H4 (cell line): ENCODE results near the gene ACACA. TPM values are rescaled to one million over a fixed set of nuclear protein-coding genes. Genes with fewer than 3 reads are reported as not detected.

Experiments used
- DNase-seq: peaks from one replicate; pipeline ENCODE4 v3.0.0-alpha.2; 2015; ENCODE audit warnings: low spot score
- total RNA-seq: library from RNA; depleted of rRNA; stranded (reverse); fragments of >200 nt; shearing (Covaris generic); gene quantifications from 2 replicates; pipeline ENCODE4 v1.2.3, GENCODE V29; 2014

The ACACA gene
- total RNA-seq, 1 experiment from 2014 or later: 27.6 TPM

DNA sequence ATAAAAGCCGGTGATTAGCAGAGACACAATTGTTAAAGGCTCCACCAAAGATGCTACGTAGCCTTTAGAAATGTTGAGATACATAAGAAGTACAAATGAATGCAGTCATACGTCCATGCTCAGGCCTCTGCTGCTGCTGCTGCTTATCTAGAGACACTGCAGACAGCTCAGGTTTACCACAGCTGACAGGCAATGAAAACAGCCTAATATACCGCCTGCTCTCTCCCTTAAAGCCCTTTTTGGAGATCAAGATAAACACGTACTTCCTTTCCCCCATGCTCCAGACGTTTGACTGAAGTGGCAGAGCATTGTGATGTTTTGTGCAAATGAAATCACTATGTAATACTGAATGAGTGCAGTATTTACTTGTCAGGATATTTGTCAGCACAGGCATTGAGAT is 272.6 kb downstream of the ACACA start:
- no peak for DNase-seq

DNA sequence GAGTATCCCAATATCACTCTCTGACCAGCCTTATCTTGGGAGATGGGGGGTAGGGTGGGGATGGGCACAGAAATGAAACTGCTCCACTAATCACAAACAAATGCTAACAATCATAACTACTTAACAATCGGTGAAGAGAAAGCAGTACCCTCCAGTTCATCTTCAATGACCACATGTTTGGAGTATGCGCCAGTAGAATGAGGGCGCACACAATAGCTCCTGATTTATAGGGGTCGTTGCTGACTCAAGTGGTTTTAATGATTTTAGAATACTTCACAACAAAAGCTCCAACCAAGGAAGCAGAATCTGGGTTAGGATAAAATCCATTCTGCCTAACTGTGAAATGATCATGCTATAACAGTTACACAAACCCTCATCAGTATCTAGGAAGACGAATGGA is 273.5 kb downstream of the ACACA start:
- no peak for DNase-seq

DNA sequence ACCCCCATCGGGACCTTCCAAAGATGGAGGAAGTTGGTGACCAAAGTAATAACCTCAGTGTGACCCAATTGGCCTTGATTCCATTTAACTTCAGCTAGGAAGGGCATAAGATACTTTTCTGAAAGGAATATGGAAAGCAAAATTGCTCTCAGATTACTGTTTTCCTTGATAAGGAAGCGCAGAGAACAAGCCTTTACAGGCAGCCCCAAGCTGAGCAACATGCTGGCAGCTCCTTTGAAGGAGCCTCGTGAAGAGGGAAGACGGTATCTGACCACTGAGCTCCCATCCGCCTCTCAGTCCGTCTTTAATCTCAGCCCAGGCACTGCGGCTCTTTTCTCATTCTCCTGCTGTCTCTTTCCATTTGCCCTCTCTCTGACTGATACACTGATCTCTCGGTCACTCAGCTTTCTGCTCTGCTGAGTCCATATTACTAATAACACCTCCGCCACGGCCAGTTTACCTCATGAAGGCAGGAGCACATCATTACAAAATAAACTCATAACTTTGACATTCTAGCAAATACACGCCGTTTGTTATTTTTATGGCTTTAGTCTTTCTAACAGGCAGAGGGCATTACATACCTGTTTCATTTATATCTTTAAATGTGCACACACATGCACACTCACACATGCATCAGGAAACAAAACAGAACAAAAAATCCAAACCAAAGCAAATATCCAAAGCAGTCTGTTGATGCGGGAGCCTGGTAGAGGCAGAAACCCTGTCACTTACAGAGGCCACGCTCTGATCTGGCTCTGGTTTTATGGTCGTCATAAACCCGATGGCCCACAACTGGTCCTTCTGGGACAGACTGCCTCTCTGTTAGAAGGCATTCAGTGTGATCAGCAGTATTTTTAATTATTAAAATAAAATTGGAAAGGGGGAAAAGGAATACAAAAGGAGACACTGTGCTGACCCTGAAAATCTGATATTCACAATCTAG is 274.7 kb downstream of the ACACA start:
- DNase-seq: no peak

DNA sequence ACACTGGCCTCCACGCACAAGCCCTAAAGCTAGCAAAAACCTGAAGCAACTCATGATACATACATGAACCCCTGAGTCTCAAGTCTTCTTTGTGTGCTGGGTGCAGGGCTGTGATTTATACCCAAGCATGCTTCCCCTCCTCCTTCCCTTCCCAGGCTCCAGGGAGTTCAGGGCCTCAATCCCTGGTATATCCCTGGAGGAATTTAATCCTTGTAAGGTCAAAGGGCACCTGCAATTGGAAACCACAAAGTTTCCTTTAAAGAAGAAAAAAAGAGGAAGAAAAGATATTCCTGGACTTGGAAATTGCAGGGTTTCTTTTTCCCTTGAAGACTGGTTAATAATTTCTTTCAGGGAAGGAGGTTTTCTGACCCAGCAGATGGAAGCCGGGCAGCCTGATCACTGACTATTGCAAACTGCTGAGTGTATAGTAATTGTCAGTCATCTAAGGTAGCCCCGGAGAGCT is 275.6 kb downstream of the ACACA start:
- no peak for DNase-seq

DNA sequence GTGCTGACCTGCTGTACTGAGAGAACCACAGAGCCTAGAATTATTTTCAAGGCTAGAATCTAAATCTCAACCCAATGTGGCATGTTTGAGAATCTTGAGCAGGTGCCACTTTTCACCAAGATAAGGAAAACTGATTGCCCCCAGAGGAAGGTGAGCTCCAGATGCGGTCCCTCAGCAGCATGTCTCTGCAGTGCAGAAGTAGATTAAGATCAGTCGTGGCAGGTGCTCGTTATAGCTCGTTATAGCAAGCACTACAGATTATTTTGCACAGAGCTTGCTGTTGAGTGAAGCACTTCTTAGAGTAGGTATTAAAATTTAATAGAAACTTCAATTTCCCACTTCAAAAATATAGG is 281.8 kb downstream of the ACACA start:
- no peak for DNase-seq

DNA sequence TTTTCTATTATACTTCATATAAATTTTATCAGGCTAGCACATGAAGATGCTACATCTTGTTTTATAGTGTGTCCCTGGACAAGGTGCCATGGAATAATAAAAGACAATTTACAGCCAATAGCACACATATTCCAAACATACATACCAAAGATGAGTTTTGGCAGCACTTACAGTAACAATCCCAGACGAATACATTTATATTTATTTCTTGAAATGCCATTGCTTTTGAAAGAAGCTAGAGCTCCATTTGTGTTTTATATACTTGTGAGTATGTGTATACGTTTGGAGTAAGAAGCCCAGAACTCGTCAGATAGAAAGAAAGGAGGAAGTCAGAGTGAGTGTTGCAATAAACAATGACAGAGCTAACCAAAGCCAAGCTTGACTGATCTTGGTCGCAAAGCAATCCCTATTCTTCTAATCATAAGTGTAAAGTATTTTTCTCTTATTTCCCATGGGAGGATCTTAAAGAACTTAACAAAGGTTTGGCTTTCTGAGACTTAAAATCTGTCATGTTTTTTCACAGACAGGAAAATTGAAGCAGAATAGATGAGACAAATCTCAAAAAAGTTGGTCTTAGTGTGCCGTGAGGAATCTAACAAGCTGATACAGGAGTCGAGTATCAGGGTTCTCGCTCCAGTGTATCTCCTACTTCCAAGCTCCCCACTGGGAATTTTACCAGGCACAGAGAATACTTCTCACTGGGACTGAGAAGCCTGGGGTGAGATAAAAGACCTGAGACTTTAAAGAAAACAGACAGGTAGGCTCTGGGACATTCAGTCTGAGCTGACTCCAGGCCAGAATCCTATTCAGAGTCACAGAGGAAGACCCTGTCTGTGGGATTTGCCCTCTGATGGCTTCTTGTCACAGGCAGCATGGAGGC is 282.5 kb downstream of the ACACA start:
- no peak for DNase-seq

DNA sequence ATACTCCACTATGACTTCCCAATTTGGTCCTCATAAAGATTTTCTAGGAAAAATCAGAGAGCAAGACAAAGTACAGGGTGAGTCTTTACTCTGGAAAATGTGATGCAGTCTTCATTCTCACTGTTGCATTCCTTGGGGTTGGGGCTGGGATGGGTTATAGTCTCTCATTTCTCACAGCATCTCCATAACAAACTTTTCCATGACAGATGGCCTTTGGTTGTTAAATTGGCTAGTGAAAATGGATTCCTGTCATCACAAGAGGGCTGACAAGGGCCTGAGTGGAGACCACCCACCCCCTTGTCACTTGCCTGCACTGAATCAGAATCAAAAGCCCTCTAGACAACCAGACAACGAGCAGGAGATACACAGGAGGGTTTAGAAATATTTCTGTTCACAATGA is 283.2 kb downstream of the ACACA start:
- no peak for DNase-seq

DNA sequence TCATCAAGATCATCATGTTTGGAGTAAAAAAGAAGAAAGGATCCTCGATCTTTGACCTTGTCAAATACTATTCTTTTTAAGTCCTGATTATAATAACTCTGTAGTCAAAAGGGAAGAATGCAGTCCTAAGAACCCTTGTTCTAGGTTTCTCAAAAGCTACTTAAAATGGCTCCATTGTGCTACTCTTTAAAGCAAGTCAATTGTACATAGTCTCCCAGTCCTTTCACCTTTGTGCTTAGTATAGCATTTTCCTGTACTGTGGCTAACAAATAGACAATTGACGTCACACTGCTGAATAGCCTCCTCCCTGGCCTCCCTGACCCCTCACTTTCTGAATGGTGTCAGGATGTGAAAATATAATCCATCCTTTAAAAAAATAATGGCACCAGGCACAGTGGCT is 285.0 kb downstream of the ACACA start:
- DNase-seq: no peak

DNA sequence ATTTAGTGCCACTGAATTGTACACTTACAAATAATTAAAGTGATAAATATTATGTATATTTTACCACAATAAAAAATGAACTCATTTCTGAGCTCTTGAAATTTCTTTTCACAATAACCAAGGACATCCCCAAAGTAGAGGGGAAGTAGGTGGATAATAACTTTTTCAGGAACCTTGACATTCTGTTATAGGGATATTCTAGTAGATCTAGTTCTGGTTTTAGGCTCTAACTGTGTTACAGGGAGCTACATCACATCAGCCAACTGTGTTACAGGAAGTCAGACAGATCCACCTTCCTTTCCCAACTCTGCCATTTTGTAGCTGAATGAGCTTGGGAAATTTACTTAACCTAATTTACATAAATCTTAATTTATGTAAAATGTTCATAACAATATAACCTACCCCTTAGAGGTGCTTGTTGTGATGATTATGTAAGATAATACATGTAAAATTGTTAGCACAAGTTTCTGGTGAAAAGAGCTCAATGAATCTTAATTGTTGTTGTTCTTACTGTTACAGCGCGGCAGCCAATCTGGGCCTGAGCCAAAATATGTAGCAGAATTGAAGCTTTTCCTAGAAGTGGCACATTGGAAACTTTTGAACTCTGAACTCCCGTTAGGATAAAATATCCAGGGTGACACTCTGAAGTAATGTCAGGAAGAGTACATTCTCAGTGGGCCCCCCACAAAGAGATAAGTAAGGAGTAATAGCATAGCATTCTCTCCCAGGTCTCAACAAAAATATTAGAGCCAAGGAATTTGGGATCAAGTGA is 288.1 kb downstream of the ACACA start:
- no peak for DNase-seq

DNA sequence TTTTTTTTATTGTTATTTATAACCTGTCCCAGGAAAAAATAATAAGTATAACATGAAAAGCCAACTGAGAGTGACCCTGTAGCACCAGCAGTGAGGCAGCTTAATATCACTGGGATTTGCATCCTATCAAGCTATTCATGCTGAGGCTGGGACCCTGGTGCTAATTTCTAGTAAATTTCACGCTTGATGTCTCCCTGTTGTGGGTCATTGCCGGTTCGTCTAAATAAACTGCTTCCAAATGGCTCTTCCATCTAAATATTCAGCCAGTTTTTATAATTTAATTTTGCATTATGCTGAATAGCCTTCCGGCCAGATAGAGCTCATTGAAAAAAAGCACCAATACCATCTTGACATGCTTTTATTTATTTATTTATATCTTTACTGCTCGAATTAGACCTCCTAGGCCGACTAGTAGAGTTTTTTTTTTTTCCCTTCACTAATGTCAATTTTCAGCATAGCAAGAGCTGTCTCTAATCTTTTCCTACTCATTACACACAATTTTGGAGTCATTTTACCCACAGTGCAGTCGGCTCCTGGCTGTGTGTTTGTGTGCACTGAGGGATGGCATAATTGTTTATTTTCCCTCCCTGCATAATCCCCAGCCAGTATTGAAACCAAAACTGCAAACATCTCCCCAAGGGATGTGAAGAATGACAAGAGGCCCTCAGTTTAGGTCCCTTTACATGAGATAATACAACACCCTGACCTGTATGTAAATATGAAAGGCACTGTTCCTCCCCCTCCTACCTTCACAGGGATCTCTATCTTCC is 289.1 kb downstream of the ACACA start:
- peak; percentile 19 for DNase-seq

DNA sequence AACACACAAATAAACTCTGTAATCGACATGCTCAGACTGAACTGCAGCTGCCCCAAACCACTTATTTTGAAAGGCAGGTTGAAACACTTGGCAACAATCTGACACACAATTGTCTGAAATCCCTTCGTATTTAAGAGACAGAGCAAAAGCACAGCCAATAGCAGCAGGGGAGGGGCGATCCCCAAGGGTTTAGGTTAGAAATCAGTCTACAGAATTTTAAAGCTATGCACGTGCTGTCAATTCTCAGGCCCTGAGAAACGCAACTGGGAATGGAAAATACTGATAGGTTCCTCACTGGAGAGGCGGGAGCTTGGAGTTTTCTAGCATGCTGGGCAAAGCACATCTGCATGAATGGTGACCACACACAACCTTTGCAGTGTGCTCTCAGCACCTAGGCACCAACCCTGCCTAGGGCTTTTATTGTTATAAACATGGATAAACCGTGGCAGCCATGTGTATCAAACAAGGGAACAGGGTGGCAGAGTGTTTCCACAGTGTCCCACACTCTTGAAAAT is 289.9 kb downstream of the ACACA start:
- DNase-seq: no peak

DNA sequence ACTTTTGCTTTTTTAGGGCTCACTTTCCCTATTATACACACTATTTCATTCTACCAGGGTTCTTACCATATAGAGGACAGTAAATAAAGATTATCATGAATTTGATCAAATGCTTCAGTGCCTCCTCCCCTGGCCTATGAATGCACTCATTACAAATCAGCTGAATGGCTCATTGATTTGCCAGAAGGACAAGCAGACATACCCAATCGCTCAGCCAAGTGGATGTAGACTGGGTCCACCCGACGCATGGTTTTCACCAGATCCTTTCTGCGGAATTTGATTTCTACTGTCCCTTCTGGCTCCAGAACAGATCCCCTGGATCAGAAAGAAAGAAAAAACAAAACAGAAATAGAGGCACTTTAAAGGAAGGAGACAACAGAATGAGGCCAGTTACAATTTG is 295.3 kb downstream of the ACACA start:
- DNase-seq: no peak

DNA sequence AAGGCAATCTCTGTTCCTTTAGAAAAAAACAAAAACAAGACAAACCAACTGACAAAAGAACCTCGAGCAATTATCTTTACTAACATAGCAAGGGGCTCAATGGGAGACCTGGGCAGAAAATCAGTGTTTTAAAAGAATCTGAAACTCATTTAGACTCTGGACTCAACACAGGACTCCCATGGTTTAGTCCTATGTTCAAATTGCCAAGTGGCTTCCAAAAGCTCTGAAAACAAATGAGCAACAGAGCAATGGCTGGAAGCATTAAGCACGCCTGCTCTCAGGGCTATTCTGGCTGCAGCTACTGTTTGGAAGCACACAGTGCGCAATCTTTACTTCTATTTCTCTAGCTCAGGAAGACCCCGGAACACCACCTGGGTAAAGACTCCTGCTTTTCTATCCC is 295.9 kb downstream of the ACACA start:
- DNase-seq: no peak

DNA sequence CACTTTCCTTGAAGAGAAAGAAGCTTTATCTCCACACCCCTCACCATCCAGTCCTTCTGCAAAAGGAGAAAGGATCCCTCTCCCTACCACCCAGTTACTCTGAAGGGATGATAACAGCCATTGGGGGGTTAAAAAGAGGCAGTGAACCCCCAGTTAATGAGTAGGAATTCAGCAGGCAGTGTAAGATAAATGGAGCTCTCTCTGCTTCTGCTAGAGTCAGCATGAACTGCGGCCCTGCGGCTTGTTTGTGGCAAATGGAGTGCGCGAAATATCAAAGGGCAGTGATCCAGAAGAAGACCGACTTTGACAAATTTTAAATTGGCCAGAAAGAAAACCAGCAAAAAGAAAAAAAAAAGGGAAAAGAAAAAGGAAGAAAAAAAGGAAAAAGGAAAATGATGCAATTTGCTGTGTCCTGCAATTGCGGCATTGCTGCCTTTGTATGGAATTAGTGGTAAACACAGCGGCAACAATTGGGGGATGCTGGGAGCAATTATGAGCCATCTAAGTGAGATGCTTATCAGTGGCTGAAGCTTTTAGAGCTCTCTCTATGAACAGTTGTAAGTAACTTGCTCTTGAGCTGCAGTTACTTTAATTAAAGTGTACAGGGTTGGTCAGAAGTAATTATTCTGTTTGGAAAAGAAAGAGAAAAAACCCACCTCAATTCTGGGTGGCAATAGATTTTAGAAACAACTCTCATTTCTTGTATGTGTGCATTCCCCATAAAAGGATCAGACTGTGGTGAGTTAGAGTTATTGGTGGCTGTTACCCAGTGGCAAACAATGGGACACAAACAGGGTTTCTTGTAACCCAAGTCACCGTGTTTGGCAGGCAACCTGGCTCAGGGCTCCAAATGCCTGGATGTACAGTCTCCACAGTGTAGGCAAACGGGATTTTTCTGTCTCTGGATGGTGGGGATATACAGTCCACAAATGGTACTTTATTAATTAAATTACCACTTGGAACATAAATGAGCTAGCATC is 296.6 kb downstream of the ACACA start:
- peak; percentile 56 for DNase-seq

DNA sequence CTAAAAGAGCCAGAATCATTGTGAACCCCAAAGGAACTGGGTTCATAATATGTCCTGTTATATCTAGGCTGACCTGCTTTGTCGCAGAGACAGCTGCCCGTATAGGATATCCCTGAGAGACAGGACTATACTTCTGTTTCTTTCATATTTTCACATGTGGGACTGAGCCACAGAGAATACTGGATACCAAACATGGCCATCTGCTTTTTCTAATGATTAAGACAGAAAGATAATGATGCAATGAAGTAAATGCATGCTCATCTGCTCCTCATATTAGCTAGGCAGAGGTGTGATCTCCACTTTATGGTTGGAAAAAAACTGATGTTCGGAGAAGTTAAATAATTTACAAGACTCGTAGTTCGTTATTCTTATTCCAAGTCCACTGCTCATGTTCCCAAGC is 297.5 kb downstream of the ACACA start:
- DNase-seq: no peak

DNA sequence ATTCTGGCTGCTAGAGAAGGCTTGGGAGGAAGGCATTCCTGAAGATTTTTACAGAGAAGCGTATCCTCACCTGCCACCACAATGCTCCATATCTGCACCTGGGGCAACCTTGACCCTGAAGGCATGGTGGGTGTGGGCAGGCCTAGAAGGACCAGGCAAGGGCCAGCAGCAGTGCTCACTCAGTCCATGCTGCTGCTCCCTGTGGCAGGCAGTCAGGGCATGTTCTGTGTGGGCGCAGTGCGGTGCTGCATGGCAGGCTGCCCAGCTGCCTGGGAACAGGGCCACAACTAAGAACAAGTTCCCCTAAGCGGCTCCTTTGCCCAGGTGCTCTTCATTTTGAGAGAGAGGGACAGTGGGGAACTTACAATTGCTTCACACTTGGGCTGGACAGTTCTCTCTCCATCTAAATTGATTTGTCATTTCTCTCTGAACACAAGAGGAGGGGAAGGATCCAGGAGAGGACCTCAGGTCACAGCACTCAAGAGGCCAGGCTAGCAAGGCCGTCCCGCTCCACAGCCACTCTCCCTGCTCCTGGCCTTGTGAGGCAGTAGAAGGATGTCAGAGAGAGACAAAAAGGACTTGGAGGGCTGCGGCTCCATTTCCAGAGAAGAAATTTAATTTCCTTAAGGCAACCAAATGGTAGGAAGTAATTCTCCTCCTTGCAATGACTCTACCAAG is 299.1 kb downstream of the ACACA start:
- DNase-seq: peak; percentile 25

DNA sequence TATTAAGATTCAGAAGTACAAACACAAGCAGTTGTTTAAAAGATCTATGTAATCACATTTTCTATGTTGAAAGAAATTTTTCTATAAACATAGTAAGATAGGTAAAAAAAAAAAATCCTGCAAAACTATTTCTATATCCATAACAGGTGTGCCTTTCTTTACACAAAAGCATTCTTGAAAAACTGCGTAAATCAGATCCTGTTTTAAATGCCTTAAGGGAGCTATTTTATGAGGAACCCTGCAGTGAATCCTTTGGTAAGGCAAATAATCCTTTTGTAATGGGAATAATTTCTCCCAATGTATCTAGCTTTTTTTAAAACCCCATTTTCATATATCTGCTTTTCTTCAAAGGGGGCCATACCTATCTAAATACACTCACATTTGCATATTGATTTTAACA is 300.6 kb downstream of the ACACA start:
- no peak for DNase-seq

DNA sequence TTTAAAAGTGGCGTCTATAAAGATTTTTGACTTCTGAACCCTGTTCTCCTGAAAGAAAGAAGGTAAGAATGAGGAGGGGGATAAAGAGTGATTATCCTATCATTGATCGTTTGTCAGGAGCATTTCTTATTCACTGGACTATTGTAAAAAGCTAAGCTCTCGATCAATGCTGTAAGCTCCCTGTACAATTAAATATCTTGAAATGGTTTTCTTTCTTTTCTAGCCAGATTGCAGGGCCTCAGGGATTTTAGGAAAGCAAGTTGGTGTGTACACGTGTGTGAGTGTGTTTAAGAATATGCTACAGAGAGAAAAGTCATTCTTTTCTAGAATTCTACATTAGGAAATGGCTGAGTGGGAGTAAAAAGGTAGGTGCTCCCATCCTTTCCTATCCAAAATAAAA is 303.4 kb downstream of the ACACA start:
- DNase-seq: no peak

DNA sequence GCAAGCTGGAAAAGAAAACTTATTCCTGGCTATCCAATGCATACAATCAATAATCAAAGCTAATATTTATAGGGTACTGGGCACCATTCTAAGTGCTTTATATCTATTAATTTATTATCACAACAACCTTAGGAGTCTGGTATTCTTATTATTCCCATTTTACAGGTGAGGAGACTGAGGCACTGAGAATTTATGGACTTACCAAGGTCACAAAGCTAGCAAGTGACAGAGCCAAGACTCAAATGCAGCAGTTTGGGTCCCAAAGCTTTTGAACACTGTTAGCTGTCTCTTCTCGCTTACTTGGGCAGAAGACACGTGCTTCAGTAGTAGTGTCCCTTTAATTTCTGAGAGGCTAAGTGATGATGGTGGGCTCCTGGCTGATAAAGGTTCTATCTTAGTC is 305.3 kb downstream of the ACACA start:
- DNase-seq: no peak
